ENCODE measurements around the gene ZNF605.
A peak's percentile ranks its signal among the peaks of the same experiment; 100 is the strongest.
"Not testable (repeated sequence)": the region's sequence is repeated elsewhere in the genome, so short reads cannot be mapped to it uniquely, and the experiment has no call there.

ZNF605 gene

DNA sequence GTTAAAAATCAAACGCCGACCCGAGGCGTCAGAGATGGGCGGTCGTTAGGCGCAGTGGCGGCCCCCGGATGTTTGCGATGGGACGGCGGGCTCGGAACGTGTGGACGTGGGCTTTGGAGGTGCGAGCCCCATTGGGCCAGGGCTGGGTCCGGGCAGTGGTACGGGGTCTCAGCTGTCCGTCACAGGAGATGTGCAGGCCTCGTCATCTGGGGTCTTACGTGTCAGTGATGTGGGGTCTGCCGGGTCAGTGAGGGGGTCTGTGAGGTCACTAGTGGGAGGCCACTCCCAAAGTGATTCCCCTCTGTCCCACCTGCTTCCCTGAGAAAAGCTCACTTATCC is 47.1 kb downstream of the ZNF605 start:
- Histone ChIP-seq H4K20me1 (ENCODE audit: insufficient read depth) (no peaks in the 10 kb centered on the region), H3K4me3 (IDR thresholded peaks at IDR 0.05; ENCODE audit: insufficient read depth, low read depth, low read length) (no peak overlapping the region), H3K4me2 (peak overlapping the region; percentile 45; the same call in 1 of the 2 replicates), H2AFZ (ENCODE audit: low read depth) (peak overlapping the region; percentile 87), H3K9ac (peak overlapping the region; percentile 27; the same call in 1 of the 2 replicates), H3K36me3 (ENCODE audit: insufficient read depth) (no peaks in the 10 kb centered on the region), H3K27ac (peak overlapping the region; percentile 32; the same call in 1 of the 2 replicates), H3K79me2 (ENCODE audit: insufficient read depth, low read depth) (no peaks in the 10 kb centered on the region), H3K4me1 (ENCODE audit: low read depth, poor library complexity, severe bottlenecking) (no peaks in the 10 kb centered on the region), H3K27me3 (ENCODE audit: insufficient read depth, low read depth) (no peaks in the 10 kb centered on the region)
- TF ChIP-seq, protein P1, sequence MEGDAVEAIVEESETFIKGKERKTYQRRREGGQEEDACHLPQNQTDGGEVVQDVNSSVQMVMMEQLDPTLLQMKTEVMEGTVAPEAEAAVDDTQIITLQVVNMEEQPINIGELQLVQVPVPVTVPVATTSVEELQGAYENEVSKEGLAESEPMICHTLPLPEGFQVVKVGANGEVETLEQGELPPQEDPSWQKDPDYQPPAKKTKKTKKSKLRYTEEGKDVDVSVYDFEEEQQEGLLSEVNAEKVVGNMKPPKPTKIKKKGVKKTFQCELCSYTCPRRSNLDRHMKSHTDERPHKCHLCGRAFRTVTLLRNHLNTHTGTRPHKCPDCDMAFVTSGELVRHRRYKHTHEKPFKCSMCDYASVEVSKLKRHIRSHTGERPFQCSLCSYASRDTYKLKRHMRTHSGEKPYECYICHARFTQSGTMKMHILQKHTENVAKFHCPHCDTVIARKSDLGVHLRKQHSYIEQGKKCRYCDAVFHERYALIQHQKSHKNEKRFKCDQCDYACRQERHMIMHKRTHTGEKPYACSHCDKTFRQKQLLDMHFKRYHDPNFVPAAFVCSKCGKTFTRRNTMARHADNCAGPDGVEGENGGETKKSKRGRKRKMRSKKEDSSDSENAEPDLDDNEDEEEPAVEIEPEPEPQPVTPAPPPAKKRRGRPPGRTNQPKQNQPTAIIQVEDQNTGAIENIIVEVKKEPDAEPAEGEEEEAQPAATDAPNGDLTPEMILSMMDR (conservative IDR thresholded peaks at IDR 0.05; ENCODE audit: low read depth, low read length): no peak

DNA sequence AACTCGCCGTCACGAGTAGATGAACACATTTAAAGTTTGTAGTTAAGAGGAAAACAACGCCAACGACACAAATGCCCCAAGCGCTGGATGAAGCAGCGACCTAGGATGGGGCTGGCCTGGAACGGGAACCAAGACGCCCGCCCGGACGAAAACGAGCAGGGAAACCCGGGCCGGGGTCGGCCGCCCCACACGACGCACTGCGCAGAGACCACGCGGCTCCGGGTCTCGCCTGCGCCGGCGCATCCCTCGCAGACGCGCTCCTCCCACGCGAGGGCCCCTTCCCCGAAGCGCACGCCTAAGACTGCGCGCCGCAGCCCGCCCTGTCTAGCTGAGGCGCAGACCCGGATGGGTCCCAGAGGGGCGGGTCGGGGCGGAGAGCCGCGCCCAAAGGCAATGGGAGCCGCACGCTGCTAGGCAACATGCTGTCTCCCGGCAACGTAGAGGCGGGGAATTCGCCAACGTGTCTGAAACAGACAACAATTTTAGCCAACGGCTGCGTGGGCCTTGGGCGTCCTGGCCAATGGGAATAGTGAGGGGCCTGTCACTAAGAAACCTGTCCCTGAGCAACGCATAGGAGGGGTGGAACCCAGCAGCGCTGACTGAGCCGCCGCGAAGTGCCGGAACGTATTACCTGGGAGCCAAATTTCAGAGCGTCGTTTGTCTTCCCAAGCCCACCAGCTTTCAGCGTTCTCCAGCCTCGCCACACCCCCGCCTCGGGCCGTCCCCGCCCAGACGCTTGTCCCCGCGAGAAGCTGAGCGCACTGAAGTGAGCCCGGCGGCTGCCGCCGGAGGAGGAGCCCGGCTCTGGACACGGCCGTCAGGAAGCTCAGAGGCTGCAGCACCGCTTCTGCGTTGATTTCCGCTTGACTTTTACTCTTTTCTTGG is 47.7 kb downstream of the ZNF605 start:
- Histone ChIP-seq H3K27ac (peak overlapping the region; percentile 32; the same call in 1 of the 2 replicates), H2AFZ (ENCODE audit: low read depth) (peak overlapping the region; percentile 87), H3K36me3 (ENCODE audit: insufficient read depth) (no peaks in the 10 kb centered on the region), H3K4me2 (peak overlapping the region; percentile 45; the same call in 1 of the 2 replicates), H3K4me1 (ENCODE audit: low read depth, poor library complexity, severe bottlenecking) (no peaks in the 10 kb centered on the region), H4K20me1 (ENCODE audit: insufficient read depth) (no peaks in the 10 kb centered on the region), H3K4me3 (IDR thresholded peaks at IDR 0.05; ENCODE audit: insufficient read depth, low read depth, low read length) (no peak overlapping the region), H3K27me3 (ENCODE audit: insufficient read depth, low read depth) (no peaks in the 10 kb centered on the region), H3K9ac (peak overlapping the region; percentile 27; the same call in 1 of the 2 replicates), H3K79me2 (ENCODE audit: insufficient read depth, low read depth) (no peaks in the 10 kb centered on the region)
- TF ChIP-seq, protein P1 (conservative IDR thresholded peaks at IDR 0.05; ENCODE audit: low read depth, low read length): no peak

DNA sequence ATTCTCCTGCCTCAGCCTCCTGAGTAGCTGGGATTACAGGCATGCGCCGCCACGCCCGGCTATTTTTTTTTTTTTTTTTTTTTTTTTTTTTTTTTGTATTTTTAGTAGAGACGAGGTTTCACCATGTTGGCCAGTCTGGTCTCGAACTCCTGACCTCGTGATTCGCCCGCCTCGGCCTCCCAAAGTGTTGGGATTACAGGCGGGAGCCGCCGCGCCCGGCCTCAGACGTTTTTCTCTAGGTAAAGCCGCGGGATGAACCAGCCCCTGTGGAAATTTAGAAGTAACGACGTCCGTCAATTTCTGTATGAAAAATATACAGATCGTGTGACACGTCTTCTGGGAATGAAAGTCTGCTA is 48.3 kb downstream of the ZNF605 start:
- not testable (repeated sequence) for H3K27me3 ChIP-seq (ENCODE audit: insufficient read depth, low read depth); H3K36me3 ChIP-seq (ENCODE audit: insufficient read depth); H3K4me1 ChIP-seq (ENCODE audit: low read depth, poor library complexity, severe bottlenecking); H3K9ac ChIP-seq; H3K4me2 ChIP-seq; H3K79me2 ChIP-seq (ENCODE audit: insufficient read depth, low read depth); H3K4me3 ChIP-seq (IDR thresholded peaks at IDR 0.05; ENCODE audit: insufficient read depth, low read depth, low read length); H4K20me1 ChIP-seq (ENCODE audit: insufficient read depth); H3K27ac ChIP-seq
- 0 out of 2 replicates have a peak overlapping the region, but pooled peaks have one; percentile 87 for H2AFZ ChIP-seq (ENCODE audit: low read depth)

DNA sequence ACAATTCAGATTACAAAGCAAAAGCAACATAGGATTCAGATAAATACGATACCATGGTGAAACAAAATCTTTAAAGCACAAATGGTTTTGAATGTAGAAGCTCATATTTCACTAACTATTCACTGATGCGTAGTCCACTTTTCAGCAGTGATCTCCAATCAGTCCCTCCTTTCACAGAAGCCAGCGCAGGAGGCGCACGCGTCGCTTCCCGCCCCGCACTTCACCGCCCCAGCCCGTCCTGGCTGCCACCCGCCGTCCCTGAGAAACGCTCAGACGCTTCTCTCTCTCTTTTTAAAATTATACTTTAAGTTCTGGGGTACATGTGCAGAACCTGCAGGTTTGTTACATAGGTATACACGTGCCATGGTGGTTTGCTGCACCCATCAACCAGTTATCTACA is 48.9 kb downstream of the ZNF605 start:
- Histone ChIP-seq H3K9ac (no peak overlapping the region), H3K36me3 (ENCODE audit: insufficient read depth) (no peaks in the 10 kb centered on the region), H3K4me3 (IDR thresholded peaks at IDR 0.05; ENCODE audit: insufficient read depth, low read depth, low read length) (no peak overlapping the region), H3K79me2 (ENCODE audit: insufficient read depth, low read depth) (no peaks in the 10 kb centered on the region), H2AFZ (ENCODE audit: low read depth) (no peak overlapping the region), H3K27ac (no peak overlapping the region), H4K20me1 (ENCODE audit: insufficient read depth) (no peaks in the 10 kb centered on the region), H3K4me2 (no peak overlapping the region), H3K4me1 (ENCODE audit: low read depth, poor library complexity, severe bottlenecking) (no peaks in the 10 kb centered on the region), H3K27me3 (ENCODE audit: insufficient read depth, low read depth) (no peaks in the 10 kb centered on the region)
- TF ChIP-seq, protein P1 (conservative IDR thresholded peaks at IDR 0.05; ENCODE audit: low read depth, low read length): no peak

DNA sequence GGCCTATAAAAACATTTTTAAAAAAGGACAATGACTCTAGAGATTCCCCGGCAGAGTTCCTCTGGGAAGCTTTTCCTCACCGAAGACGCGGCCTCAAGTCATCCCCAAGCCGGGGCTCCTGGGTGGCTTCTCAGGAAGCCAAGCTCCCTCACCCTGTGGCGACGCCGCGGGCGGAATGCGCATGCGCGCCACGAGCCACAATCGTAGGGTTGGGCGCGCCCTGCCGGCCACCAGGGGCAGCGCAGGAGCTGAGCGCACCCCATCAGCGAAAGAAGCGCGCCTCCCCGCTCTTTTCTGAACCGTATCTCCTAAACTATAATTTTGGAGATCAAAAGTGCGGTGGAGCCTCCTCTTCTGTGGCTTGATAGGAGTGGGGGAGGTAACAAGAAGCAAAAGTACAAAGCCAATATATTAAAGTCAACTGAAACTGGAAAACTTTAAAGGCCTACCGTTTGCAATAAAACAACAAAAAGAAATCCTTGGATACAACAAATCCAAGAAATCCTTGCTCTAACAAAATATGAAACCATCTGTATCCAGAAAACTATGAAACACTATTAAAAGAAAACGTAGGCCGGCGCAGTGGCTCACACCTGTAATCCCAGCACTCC is 51.3 kb downstream of the ZNF605 start:
- Histone ChIP-seq H3K36me3 (ENCODE audit: insufficient read depth) (no peaks in the 10 kb centered on the region), H3K79me2 (ENCODE audit: insufficient read depth, low read depth) (no peaks in the 10 kb centered on the region), H3K4me1 (ENCODE audit: low read depth, poor library complexity, severe bottlenecking) (no peaks in the 10 kb centered on the region), H2AFZ (ENCODE audit: low read depth) (no peak overlapping the region), H3K9ac (no peak overlapping the region), H3K27ac (no peak overlapping the region), H3K4me2 (no peak overlapping the region), H3K4me3 (IDR thresholded peaks at IDR 0.05; ENCODE audit: insufficient read depth, low read depth, low read length) (no peak overlapping the region), H3K27me3 (ENCODE audit: insufficient read depth, low read depth) (no peaks in the 10 kb centered on the region), H4K20me1 (ENCODE audit: insufficient read depth) (no peaks in the 10 kb centered on the region)
- TF ChIP-seq, protein P1 (conservative IDR thresholded peaks at IDR 0.05; ENCODE audit: low read depth, low read length): no peak

Data from KMS-11 (cell line).